SH-SY5Y (cell line): ENCODE data around the gene MED27.

Experiments
- GATA2 ChIP-seq: IDR thresholded peaks from 2 replicates; pipeline ENCODE4 v1.6.1; 2011; ENCODE audit warnings: mild to moderate bottlenecking, low read depth, low read length
- GATA3 ChIP-seq: IDR thresholded peaks from 2 replicates; pipeline ENCODE4 v1.6.1; 2011; ENCODE audit warnings: low read depth, mild to moderate bottlenecking, low read length, moderate library complexity

- TF ChIP-seq GATA2 (no peak), GATA3 (no peak)
Observed at GRCh38 chr9:132087438-132088030, 7.9 kb upstream of the MED27 start.
